ENCODE measurements around the gene RBM25. TPM values are rescaled to one million over a fixed set of nuclear protein-coding genes. Genes with fewer than 3 reads are reported as not detected.

The RBM25 gene
- total and polyA plus RNA-seq, 10 of the 15 experiments (the other 5 are each of a cell fraction or from before 2014, with no cell fraction given), result 43.4 to 125 (median 74.1) TPM

GRCh38 chr14:73058224-73058921 lies at the start of gene RBM25 (continued):
- TF ChIP-seq SKIL (IDR thresholded peaks at IDR 0.05; ENCODE audit: low read depth, poor library complexity, severe bottlenecking) (peak; percentile 85), RUNX3 (IDR thresholded peaks at IDR 0.05; ENCODE audit: low read length) (peak; percentile 89), PAX5 (IDR thresholded peaks at IDR 0.05; ENCODE audit: borderline replicate concordance, low read depth, low read length) (peak; percentile 58), ZNF384 (IDR thresholded peaks at IDR 0.05; ENCODE audit: borderline replicate concordance, low read depth, low read length) (no peak), SUZ12 (IDR thresholded peaks at IDR 0.05; ENCODE audit: unreplicated experiment) (no peak), RBBP5 (conservative IDR thresholded peaks at IDR 0.05) (no peak), RCOR1 (conservative IDR thresholded peaks at IDR 0.05; ENCODE audit: low read depth, low read length) (0 out of 2 replicates have a peak, but pooled peaks have one; percentile 45), RELA (IDR thresholded peaks at IDR 0.05; ENCODE audit: borderline replicate concordance, partially characterized antibody) (peak; percentile 78), USF2 (IDR thresholded peaks at IDR 0.05; ENCODE audit: borderline replicate concordance, low read depth, low read length) (no peak), NFIC (IDR thresholded peaks at IDR 0.05; ENCODE audit: low read depth, low read length) (0 out of 2 replicates have a peak, but pooled peaks have one; percentile 14), ZNF24 (IDR thresholded peaks at IDR 0.05) (no peak), MEF2B (IDR thresholded peaks at IDR 0.05; ENCODE audit: partially characterized antibody, poor library complexity, severe bottlenecking) (no peak), TCF12 (IDR thresholded peaks at IDR 0.05; ENCODE audit: low read depth, low read length) (no peak; the same call in none of the 2 replicates), YY1 (IDR thresholded peaks at IDR 0.05; ENCODE audit: low read depth, low read length) (peak; percentile 98), ZBED1 (IDR thresholded peaks at IDR 0.05; ENCODE audit: borderline replicate concordance) (peak; percentile 63; the same call in 1 of the 2 replicates), EZH2 (IDR thresholded peaks at IDR 0.05; ENCODE audit: borderline replicate concordance, control insufficient read depth, low read depth, low read length) (no peak), SMAD1 (IDR thresholded peaks at IDR 0.05; ENCODE audit: low read depth, partially characterized antibody) (no peak), NFYA (IDR thresholded peaks at IDR 0.05; ENCODE audit: borderline replicate concordance, low read depth, low read length) (no peak), PAX8 (IDR thresholded peaks at IDR 0.05) (no peak), WRNIP1 (IDR thresholded peaks at IDR 0.05; ENCODE audit: borderline replicate concordance, low read depth, low read length) (no peak), SREBF2 (IDR thresholded peaks at IDR 0.05; ENCODE audit: low read length) (no peak), SMC3 (IDR thresholded peaks at IDR 0.05; ENCODE audit: borderline replicate concordance, low read length) (no peak), RAD51 (IDR thresholded peaks at IDR 0.05) (peak; percentile 47; the same call in 1 of the 2 replicates), ZNF207 (IDR thresholded peaks at IDR 0.05; ENCODE audit: borderline replicate concordance) (peak; percentile 90), SUPT20H (IDR thresholded peaks at IDR 0.05; ENCODE audit: borderline replicate concordance, control insufficient read depth, low read depth, low read length) (no peak), JUND (IDR thresholded peaks at IDR 0.05; ENCODE audit: low read depth, low read length) (peak; percentile 52; the same call in 1 of the 2 replicates), NR2F1 (conservative IDR thresholded peaks at IDR 0.05) (peak; percentile 89), TAF1 (IDR thresholded peaks at IDR 0.05; ENCODE audit: borderline replicate concordance, low read depth, low read length) (peak; percentile 97), CHD1 (IDR thresholded peaks at IDR 0.05; ENCODE audit: low read depth, low read length) (0 out of 2 replicates have a peak, but pooled peaks have one; percentile 75), TCF3 (IDR thresholded peaks at IDR 0.05; ENCODE audit: borderline replicate concordance, insufficient read depth, low read depth, low read length) (peak; percentile 81; the same call in 1 of the 2 replicates)
